COLO668 (cell line): Measurements from ENCODE around the gene STRA6.
"Not testable (repeated sequence)": the region's sequence is repeated elsewhere in the genome, so short reads cannot be mapped to it uniquely, and the experiment has no call there.

ENCODE experiments used
- DNase-seq: peaks from one replicate; lab custom pipeline; 2025; ENCODE audit not compliant: unreplicated experiment; lab: John Stamatoyannopoulos, UW

The STRA6 gene

GRCh38 chr15:74165461-74165860 lies 37.1 kb downstream of the STRA6 start:
- DNase-seq, result no peak

DNA sequence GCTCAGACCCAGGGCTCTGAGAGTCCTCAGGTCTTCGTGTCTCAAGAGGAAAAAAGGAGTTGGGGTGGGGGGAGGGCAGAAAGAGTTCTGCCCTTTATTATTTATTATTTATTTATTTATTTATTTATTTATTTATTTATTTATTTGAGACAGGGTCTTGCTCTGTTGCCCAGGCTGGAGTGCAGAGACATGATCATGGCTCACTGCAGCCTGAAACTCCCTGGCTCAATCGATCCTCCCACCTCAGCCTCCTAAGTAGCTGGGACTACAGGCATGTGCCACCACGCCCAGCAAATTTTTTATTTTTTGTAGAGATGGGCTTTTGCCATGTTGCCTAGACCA lies 40.4 kb downstream of the STRA6 start:
- DNase-seq, result not testable (repeated sequence)

DNA sequence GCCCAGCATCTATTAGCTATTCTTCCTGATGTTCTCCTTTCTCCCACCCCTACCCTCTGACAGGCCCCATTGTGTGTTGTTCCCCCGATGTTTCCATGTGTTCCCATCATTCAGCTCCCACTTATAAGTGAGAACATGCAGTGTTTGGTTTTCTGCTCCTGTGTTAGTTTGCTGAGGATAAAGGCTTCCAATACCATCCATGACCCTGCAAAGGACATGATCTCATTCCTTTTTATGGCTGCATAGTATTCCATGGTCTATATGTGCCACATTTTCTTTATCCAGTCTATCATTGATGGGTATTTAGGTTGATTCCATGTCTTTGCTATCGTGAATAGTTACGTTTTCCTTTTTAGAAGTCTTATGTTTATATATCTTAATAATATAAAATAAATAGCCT lies 42.2 kb downstream of the STRA6 start:
- not testable (repeated sequence) for DNase-seq

- DNase-seq, result no peak
Observed at GRCh38 chr15:74159773-74160172, 42.8 kb downstream of the STRA6 start.

GRCh38 chr15:74158855-74159650 lies 43.5 kb downstream of the STRA6 start:
- no peak for DNase-seq

- DNase-seq, result no peak
Observed at GRCh38 chr15:74157868-74158827, 44.4 kb downstream of the STRA6 start.

GRCh38 chr15:74156678-74157411 lies 45.7 kb downstream of the STRA6 start:
- DNase-seq, result peak; percentile 65

- DNase-seq, result no peak
Observed at GRCh38 chr15:74155766-74156417, 46.7 kb downstream of the STRA6 start.

DNA sequence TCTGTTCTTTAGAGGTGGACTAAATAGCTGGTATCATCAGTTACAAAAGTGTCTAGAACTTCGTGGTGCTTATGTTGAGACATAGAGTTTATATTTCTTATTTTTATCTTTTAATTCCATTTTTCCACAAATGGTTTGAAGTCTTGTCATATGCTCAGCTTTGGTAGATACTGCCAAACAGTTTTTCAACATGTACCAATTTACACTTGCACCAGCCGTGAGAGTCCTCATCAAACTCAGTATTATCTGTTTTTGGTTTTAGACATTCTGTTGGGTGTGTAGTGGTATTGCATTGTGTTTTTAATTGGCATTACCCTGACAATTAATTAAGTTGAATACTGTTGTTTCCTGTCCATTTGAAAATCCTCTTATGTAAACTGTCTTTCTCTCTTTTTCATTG lies 55.5 kb downstream of the STRA6 start:
- DNase-seq, result no peak

GRCh38 chr15:74146277-74146800 lies 56.2 kb downstream of the STRA6 start:
- DNase-seq, result no peak

DNA sequence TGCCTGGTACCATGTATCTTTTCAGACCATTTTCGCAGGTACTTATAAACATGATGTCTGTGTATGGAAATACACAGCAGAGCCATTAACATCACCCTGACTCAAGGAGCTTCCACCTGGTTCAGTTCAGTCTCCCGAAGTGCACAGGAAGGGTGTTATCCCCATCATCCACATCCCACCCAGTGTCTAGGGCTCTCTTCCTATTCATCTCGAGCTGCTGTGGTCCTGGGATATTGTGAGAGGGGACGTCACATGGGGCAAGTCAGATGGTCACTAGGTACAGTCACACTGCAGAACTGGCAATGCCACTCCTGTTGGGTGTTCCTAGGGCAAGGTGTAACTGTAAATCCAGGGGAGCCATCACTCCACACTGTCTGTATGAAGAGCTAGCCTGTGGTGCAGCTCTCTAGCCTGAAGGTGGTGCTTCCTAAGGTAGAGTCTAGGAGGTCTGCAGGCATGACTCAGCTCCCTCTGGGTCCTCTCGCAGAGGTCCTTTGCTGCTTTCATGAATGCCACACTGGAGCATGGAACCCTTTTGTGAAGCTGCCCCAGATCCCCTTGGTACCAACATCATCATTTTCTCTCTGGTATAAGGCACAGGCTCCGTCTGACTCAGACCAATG lies 58.3 kb downstream of the STRA6 start:
- DNase-seq, result no peak

- no peak for DNase-seq
Observed at GRCh38 chr15:74141591-74141990, 61.0 kb downstream of the STRA6 start.

DNA sequence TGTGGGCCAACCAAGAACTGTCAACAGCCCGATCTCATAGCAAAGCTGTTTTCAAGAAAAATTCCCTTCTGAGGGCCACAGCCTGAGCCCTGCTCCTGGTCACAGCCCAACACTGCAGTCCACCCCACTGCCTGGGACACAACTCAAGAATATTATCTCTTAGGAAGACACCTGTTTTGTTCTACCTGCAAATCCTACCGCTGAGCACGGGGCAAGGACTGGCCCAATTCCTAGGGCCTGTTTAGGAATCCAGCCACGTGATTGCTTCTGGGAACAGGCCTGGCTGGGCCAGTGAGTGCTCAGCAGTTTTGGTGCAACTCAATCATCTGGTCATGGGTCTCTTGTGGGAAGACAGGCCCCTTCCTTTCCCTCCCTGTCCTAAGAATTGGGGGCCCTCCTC lies 63.9 kb downstream of the STRA6 start:
- DNase-seq, result no peak

DNA sequence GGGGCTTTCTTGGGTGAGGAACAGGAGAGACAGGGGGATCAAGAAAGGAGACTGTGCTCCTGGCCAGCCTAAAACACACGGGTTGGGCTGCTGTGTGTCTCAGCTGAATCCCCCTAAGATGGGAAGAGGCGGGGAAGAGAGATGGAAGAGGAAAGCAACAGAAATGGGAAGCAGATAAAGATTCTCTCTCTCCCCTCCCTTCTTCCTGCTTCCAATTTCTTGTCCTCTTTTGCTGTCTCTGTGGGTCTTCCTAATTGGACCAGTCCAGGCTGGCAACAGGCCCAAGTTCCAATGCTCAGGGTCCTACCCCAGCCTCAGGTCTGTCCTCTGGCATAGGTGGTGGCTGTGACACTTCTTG lies 65.1 kb downstream of the STRA6 start:
- DNase-seq, result no peak

- no peak for DNase-seq
Observed at GRCh38 chr15:74136814-74137536, 65.6 kb downstream of the STRA6 start.

- DNase-seq, result no peak
Observed at GRCh38 chr15:74136540-74136813, 66.1 kb downstream of the STRA6 start.

DNA sequence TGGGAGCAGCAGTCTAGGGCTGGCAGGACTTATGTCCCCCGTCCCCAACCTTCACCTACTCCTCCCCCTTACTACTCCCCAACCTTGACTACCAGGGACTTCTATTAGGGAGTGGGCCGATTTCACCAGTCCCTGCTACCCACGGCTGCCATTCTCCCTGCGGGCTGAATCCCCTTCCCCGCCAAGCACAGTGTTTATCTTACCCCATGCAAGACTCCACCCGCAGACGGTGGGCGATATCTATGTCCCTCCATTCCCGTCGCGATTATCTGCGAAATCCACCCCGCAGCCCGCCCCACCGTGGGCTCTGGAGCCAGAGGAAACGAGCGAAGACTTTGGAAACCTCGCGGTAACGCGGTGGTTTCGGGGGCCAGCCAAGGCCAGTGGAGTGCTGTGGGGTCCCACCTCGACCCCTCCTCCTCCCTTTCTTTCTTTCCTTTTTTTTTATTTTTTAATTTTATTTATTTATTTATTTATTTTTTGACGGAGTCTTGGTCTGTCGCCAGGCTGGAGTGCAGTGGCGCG lies 67.5 kb downstream of the STRA6 start:
- DNase-seq, result no peak

DNA sequence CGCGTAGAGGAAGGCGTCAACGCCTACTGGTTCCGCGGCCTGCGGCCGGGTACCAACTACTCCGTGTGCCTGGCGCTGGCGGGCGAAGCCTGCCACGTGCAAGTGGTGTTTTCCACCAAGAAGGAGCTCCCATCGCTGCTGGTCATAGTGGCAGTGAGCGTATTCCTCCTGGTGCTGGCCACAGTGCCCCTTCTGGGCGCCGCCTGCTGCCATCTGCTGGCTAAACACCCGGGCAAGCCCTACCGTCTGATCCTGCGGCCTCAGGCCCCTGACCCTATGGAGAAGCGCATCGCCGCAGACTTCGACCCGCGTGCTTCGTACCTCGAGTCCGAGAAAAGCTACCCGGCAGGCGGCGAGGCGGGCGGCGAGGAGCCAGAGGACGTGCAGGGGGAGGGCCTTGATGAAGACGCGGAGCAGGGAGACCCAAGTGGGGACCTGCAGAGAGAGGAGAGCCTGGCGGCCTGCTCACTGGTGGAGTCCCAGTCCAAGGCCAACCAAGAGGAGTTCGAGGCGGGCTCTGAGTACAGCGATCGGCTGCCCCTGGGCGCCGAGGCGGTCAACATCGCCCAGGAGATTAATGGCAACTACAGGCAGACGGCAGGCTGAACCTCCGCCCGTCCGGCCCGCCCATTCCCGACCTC lies 68.1 kb downstream of the STRA6 start:
- DNase-seq, result peak; percentile 64

GRCh38 chr15:74133694-74134386 lies 68.7 kb downstream of the STRA6 start:
- DNase-seq, result no peak
